Adipose tissue (tissue), 3 donors: Measurements from ENCODE around the gene SPATA31C2. TPM values are rescaled to one million over a fixed set of nuclear protein-coding genes. Genes with fewer than 3 reads are reported as not detected.
"Not testable (repeated sequence)": the region's sequence is repeated elsewhere in the genome, so short reads cannot be mapped to it uniquely, and the experiment has no call there.

Source experiments
- H3K27ac ChIP-seq: one replicate; pipeline ENCODE4 v1.5.1; 2013; ENCODE audit warnings: low read depth, low read length
- WGBS, 3 donors: extraction: QIAGEN DNeasy Blood & Tissue Kit; methylation state at CpG; one replicate each; pipeline ENCODE4 v1.1.7; 2013; 5-methylcytosine and 5-hydroxymethylcytosine counted together
- polyA plus RNA-seq, 3 donors: library from polyadenylated mRNA; stranded (reverse); fragments of 200-250 nt; gene quantifications; one replicate each; pipeline ENCODE4 v1.2.3, GENCODE V29; 2013
- donor health status: healthy with polysubstance abuse.
- donor health status: Bipolar disorder and iron deficiency.
- donor health status: healthy.

SPATA31C2 gene
- not detected for polyA plus RNA-seq

- 71 to 95% (median 73%) methylated on average over 1 of the region's 8 CpGs for WGBS, 3 donors
- not testable (repeated sequence) for H3K27ac ChIP-seq
Observed at GRCh38 chr9:88138375-88138774, at the start of gene SPATA31C2. Gene SPATA31C2, minus strand, starts transcription at chr9:88138475. Its CDS starts 29 bp downstream, at chr9:88138446.

DNA sequence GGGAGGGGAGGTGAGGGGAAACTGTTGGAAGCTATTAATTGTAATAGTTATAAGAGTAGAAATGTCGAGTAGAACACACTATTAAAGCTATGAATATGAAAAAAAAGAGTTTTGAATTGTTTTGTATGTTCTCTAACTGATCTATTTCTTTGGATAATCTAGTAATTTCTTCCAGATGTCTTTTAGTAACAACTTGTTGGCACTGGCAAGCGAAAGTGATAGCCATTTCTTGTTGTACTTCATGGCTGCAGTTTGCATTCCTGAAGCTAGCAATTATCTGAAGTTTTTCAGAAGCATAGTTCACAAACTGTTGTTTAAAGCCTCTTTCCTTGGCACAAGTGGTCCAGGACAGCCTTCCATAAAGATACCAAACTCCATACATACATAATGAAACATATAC lies 49.4 kb upstream of the SPATA31C2 start:
- 45 to 58% (median 56%) methylated on average over 2 of the region's 2 CpGs for WGBS, 3 donors
- no peak overlapping the region for H3K27ac ChIP-seq

DNA sequence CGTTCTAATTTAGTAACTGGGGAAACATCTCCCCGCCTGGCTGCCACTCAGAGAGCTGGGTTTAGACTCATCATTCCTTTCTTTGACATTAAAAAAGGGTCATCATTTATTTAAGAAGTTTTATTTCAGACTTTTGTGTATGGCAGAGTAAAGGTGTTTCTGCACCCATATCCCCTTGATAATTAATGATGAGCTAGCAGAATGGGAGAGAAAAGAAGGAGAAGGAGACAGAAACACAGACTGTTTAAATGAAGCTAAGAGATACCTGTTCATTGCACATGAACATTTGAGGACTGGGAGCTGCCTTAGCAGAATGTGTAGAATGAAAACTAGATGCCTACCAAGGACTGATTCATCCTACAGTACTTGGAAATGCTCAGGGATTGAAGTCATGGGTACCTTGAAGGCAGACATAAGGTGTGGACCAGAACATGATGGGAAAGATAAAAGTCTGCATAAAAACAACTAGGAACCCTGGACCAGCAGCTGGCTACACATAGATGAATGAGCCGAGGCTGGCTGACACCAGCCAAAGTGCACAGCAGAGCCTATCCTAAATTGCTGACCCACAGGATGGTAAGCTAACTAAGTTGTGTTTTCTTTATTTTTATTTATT lies 48.3 kb upstream of the SPATA31C2 start:
- H3K27ac ChIP-seq = no peak overlapping the region
- 88 to 95% (median 94%) methylated on average over 3 of the region's 3 CpGs for WGBS, 3 donors

DNA sequence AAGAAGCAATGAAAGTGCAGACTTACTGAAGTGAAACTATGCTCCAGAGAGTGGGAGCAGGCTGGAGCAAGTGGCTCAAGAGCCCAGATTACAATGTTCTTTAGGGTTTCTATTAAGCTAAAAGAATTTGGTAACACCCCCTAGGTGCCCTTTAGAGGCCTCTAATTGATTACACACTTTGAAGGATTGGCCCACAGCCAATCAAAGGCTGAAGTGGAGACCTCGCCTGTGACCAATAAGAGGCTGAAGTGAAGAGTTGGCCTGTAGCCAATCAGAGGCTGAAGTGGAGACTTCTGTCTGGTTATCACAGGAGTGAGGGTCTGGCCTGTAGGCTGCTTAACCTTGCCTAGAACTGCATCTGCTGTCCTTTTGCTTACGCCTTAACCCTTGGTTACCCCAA lies 46.7 kb upstream of the SPATA31C2 start:
- 75 to 88% (median 84%) methylated on average over 2 of the region's 2 CpGs for WGBS, 3 donors

GRCh38 chr9:88183798-88184495 lies 45.7 kb upstream of the SPATA31C2 start:
- no peak overlapping the region for H3K27ac ChIP-seq
- WGBS, 3 donors = 69 to 79% (median 69%) methylated on average over 5 of the region's 5 CpGs

More for the DNA sequence above, 46.7 kb upstream of the SPATA31C2 start:
- H3K27ac ChIP-seq = no peak overlapping the region

DNA sequence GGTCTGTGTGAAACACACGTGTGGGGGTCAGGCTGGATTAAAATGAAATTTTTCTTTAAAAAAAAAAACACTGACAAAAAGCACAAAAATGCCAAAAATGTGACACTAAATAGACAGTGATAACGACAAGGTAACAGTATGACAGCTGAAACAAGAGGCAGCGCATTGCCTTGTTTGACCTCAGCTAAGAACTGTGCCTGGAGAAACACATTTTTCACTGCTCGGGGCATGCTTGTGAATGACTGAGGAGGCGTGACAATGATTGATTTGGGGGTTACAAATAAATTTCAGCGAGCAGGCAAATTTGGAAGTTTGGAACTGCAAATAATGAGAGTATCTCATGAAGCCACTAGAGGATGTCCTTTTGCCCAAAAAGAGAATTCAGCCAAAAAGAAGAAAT lies 44.2 kb upstream of the SPATA31C2 start:
- 30 to 58% (median 57%) methylated on average over 6 of the region's 6 CpGs for WGBS, 3 donors
- no peak overlapping the region for H3K27ac ChIP-seq

GRCh38 chr9:88180081-88180765 lies 41.9 kb upstream of the SPATA31C2 start:
- WGBS, 3 donors = 93 to 96% (median 94%) methylated on average over 23 of the region's 23 CpGs
- H3K27ac ChIP-seq = no peak overlapping the region

- 34 to 72% (median 39%) methylated on average over 5 of the region's 5 CpGs for whole genome bisulfite sequencing, 3 donors
- H3K27ac ChIP-seq = no peak overlapping the region
Observed at GRCh38 chr9:88179062-88179521, 40.8 kb upstream of the SPATA31C2 start.

DNA sequence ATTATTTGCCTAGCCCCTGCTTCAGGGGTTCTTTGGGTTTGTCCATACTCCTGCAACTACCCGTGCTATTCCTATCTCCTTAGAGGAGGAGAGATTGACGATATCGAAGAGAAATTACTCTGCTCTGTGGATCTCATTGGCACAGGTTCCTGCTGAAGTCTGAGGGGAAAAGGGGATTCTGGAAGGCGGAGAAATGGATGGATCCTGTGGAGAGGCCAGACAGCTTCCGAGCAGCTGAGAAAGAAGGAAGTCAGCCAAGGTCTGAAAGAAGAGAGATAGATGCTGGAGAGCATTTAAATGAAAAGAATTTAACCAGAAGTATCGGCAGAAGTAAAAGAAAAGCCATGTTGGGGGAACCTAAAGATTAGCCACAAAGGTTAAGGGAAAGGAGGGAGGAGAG lies 40.4 kb upstream of the SPATA31C2 start:
- H3K27ac ChIP-seq = no peak overlapping the region
- WGBS, 3 donors = 53 to 85% (median 55%) methylated on average over 6 of the region's 6 CpGs

DNA sequence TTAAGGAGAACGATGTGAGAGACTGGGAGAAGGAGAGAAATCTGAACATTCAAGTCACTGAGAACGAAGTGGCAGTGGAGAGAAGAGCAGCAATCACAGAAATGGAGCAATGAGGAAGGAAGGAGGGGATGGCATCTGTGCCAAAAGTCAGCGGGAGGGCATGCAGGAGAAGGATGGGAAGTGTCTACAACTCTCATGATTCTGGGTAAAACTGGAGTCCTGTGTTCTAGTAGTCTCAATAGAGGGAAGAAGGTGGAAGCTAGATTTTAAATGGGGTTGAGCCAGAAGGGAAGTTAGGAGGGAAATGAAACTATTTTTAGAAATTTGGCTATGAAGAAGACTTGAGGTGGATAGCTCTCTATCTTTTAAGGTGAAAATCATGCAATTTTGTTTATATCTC lies 39.1 kb upstream of the SPATA31C2 start:
- no peak overlapping the region for H3K27ac ChIP-seq
- 58 to 83% (median 67%) methylated on average over 3 of the region's 3 CpGs for WGBS, 3 donors

DNA sequence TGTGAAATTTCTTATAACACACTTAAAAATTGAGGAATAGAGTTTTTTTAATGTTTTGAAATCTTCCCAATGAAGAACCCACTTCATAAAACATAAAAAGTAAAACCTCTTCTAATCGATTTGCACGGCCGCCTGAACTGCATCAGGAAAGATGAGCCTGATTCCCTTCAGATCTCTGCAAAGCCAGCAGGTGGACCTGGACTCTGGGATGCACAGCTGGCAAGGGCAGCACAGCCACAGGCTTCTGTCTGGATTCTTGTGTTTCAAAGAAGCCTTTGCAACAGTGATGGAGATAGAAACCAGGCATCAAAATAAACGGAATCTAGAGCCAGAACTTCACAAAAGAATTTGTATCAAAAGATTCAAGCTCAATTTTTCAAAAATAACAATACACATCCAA lies 36.0 kb upstream of the SPATA31C2 start:
- 50 to 62% (median 54%) methylated on average over 4 of the region's 4 CpGs for WGBS, 3 donors
- H3K27ac ChIP-seq = no peak overlapping the region

- H3K27ac ChIP-seq = no peak overlapping the region
- WGBS, 3 donors = 65 to 70% (median 67%) methylated on average over 10 of the region's 10 CpGs
Observed at GRCh38 chr9:88173378-88173999, 35.2 kb upstream of the SPATA31C2 start.

GRCh38 chr9:88169700-88170099 lies 31.4 kb upstream of the SPATA31C2 start:
- no peak overlapping the region for H3K27ac ChIP-seq

GRCh38 chr9:88168564-88168963 lies 30.3 kb upstream of the SPATA31C2 start:
- H3K27ac ChIP-seq = no peak overlapping the region
- WGBS, 3 donors = 57 to 60% (median 59%) methylated on average over 3 of the region's 3 CpGs

GRCh38 chr9:88166660-88167059 lies 28.4 kb upstream of the SPATA31C2 start:
- H3K27ac ChIP-seq = no peak overlapping the region
- WGBS, 3 donors = 54 to 69% (median 54%) methylated on average over 1 of the region's 1 CpG

- WGBS, 3 donors = 39 to 66% (median 56%) methylated on average over 3 of the region's 3 CpGs
- H3K27ac ChIP-seq = no peak overlapping the region
Observed at GRCh38 chr9:88164850-88165249, 26.6 kb upstream of the SPATA31C2 start.

DNA sequence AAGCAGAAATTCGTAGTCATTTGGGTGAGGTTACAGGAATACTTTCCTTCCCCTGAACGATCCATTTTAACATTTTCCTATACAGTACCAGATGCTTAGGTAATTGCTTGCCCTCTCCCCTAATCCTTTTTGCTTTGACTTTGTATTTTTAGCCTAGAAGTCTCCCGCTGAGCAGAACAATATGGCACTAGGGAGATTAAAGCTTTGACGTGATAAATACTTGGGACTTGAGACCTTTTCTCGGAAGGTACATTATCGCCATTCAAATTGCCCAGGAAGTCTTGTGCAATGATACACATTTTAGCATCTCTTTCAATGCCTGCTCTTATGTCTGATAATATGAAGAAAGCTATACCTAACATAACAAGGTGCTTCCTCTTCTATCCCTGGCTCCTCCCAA lies 22.9 kb upstream of the SPATA31C2 start:
- WGBS, 3 donors = 65 to 71% (median 68%) methylated on average over 6 of the region's 6 CpGs
- no peak overlapping the region for H3K27ac ChIP-seq

- WGBS, 3 donors = 79 to 89% (median 87%) methylated on average over 6 of the region's 6 CpGs
- no peak overlapping the region for H3K27ac ChIP-seq
Observed at GRCh38 chr9:88143957-88144625, 5.8 kb upstream of the SPATA31C2 start.

- H3K27ac ChIP-seq = no peak overlapping the region
- WGBS, 3 donors = 81 to 94% (median 90%) methylated on average over 3 of the region's 3 CpGs
Observed at GRCh38 chr9:88143179-88143578, 4.9 kb upstream of the SPATA31C2 start.
